Embryonic facial prominence (tissue), 1 donor: Measurements from ENCODE around the gene MOGAT1.
"Not testable (repeated sequence)": the region's sequence is repeated elsewhere in the genome, so short reads cannot be mapped to it uniquely, and the experiment has no call there.

Experiments
- DNase-seq: peaks from one replicate; pipeline ENCODE4 v3.0.0-alpha.2; 2016; ENCODE audit errors: extremely low spot score

Gene MOGAT1

DNA sequence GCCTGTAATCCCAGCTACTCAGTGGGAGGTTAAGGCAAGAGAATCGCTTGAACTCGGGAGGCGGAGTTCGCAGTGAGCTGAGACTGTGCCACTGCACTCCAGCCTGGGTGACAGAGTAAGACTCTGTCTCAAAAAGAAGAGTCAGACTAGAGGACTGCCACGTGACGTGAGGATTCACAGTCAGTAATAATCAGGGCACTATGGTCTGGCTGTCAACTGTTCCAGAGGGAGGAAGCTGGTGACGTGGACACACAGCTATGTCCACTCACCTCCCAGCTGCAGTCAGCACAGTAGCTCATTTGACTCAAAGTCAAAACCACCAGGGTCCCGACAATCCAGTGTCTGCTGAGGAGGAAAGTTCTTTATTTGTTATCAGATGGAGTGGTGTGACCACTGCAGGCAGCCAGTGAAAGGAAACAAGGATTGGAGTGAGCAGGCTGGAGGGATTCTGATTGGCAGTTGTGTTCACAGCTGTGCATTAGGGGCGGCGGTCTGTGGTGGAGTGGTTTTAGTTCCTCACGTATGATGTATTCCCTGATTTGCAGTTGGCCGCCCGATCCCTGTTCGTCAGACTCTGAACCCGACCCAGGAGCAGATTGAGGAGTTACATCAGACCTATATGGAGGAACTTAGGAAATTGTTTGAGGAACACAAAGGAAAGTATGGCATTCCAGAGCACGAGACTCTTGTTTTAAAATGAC, 37.9 kb downstream of the MOGAT1 start:
- DNase-seq = peak; percentile 52

DNA sequence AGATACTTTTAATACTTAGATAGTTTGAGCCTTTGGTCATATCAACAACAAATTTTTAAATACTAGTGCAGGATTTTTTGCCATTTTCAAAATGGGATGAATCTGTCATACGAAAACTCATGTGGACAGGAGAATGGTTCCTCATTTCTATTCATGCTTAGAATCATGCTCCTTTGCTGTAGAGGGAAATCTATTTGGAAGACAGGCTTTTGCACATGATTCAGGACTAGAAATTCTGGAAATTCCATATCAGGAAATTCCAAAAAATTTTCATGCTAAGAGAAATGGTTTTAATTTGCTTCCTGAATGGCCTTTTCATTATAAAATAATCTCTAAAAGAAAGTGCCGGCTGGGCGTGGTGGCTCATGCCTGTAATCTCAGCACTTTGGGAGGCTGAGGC, 39.3 kb downstream of the MOGAT1 start:
- no peak for DNase-seq

DNA sequence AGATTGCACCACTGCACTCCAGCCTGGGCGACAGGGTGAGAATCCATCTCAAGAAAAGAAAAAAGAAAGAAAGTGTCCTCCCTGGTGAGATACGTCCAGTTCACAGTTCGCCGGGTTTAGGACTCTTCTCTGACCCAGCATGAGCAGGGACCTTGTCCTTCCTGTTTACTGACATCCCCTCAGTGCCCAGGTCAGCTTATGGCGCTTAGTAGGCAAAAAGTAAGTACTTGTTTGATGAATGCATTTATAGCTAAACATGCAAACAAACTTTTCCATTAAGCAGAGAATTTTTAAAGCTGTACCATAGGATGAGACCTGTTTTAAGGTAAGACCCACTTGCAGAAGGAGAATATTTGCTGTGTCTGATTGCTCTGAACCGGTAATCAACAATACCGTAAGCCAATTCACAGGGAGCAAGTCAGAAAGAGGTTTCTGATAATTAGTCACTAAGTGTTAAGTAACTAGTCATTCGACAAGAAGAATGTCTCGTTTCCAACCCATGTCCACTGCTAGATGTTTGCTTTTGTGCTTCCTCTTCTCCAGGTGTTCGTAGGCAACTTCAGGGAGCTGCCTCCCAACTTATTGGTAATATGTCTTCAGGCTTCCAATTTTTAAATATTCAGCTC, 40.0 kb downstream of the MOGAT1 start:
- DNase-seq = no peak

DNA sequence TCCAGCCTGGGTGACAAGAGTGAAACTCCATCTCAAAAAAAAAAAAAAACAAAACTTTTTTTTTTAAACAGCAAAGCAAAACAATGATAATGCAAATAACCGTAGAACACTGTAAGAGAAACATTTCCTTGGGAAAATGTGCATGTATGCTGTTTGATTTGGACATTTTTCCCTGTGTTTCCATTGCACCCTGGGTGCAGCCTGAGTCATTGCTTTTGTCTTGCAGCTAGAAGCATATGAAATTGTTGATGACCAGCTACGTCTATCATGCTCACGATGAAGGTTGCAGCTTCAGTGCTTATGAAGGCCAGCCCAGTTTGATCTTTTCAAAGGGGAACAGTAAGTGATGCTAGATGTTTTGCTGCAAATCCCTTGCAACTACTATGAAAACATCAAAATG, 41.5 kb downstream of the MOGAT1 start:
- DNase-seq = no peak

DNA sequence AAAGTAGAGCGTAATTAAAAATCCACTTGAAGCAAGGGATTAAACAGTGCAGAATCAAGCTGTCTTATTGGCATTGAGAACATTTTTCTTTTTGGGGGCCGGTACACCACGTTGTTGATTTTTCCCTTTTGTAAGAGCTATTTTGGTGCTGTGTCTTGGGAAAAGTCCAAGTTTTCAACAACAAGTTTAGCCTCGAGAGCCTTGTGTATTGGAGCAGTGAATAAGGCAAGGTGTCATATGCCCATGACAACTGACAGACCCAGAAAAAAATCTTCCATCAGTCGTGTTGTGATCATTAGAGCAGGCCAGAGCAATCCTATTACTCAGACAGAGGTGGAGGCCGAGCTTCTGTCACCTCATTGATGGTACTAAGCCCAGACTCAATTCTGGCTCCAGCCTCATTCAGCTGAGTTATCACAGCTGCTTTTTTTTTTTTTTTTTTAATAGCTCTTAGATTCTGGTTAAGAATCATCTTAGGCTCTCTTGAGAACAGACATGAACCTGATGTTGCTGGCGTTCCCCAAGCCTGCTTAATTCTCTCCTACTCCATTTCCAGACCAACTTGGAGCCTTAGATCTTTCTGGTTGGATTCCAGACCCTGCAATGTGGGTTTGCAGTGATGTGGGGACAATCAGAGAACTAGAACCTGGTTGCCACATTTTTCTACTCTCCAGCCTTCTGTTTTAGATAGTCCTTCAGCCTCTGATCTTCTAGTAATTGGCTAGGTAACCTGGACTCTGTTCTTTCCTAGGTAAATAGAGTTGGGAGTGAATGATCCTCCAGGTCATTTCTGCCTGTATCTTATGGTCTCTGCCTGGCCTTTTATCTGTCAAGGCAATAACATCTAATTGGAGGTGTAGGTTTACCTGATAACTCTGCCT, 43.1 kb downstream of the MOGAT1 start:
- DNase-seq = no peak

DNA sequence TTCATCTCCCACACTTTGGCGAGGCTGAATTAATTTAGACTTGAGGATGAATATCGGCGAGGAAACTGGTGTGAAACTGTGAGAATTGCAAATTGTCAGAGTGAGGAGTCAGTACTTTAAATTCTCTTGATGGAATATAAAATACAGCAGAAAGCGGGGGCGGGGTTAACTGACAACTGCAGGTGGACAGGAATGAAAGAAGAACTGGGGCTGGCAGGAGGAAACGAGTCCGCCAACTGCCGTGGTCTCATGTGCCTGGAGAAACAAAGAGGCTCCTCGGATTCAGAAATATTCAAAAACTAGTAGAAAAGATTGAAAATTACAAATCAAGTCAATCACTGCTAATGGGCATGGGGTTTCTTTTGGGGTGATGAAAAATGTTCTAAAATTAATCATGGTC, 44.3 kb downstream of the MOGAT1 start:
- no peak for DNase-seq

DNA sequence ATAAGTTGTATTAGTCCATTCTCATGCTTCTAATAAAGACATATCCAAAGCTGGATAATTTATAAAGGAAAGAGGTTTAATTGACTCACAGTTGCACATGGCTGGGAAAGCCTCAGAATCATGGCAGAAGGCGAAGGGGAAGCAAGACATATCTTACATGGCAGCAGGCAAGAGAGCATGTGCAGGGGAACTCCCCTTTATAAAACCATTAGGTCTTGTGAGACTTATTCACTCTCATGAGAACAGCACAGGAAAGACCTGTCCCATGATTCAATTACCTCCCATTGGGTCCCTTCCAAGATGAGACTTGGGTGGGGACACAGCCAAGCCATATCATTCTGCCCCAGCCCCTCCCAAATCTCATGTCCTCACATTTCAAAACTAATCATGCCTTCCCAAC, 48.3 kb downstream of the MOGAT1 start:
- DNase-seq = not testable (repeated sequence)

DNA sequence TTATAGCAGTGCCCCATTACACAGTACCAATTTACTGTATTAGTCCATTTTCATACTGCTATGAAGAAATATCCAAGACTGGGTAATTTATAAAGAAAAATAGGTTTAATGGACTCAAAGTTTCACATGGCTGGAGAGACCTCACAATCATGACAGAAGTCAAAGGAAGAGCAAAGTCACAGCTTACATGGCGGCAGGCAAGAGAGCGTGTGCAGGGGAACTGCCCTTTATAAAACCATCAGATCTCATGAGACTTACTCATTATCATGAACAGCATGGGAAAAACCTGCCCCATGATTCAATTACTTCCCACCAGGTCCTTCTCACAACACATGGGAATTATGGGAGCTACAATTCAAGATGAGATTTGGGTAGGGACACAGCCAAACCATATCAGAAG, 50.1 kb downstream of the MOGAT1 start:
- DNase-seq = not testable (repeated sequence)

DNA sequence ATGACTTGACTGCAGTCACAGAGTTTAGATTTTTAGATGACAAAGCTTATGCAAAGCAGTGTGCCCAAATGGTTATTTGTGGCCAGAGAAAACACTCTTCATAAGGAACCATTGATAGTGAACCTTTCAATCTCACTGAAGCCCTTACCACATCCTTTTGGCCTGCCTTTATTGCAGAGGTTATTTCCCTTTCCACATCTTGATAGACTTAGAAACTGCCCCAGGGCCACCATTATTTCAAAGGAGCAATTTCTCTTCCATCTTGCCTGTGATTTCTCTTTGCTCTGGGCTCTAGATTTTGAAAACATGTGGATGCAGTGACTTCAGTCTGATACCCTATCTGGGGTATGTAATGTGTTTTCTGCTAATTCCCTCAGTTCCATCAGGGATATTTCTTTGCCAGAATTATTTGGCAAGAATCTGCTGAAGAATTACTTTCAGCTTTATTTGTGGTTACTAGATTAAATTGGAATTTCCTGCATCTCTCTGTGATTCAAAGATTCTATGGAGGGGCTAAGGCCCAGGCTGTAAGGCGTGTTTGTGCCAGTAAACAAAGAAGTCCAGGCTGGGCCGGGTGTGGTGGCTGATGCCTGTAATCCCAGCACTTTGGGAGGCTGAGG, 51.0 kb downstream of the MOGAT1 start:
- no peak for DNase-seq

DNA sequence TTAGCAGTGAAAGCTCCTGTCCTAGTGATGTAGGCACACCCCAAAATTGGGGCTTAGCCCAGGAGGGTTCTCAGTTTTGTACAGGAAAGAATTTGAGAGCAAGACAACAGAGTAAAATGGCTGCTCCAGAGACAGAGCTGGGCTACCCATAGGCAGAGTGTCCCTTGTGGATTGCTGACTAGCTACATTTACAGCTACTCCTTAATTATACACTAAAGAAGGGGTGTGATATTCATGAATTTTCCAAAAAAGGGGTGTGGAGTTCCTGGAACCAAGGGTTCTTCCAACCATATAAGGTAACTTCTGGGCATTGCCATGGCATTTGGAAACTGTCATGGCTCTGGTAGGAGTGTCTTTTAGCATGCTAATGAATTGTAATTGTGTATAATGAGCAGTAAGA, 52.8 kb downstream of the MOGAT1 start:
- no peak for DNase-seq

DNA sequence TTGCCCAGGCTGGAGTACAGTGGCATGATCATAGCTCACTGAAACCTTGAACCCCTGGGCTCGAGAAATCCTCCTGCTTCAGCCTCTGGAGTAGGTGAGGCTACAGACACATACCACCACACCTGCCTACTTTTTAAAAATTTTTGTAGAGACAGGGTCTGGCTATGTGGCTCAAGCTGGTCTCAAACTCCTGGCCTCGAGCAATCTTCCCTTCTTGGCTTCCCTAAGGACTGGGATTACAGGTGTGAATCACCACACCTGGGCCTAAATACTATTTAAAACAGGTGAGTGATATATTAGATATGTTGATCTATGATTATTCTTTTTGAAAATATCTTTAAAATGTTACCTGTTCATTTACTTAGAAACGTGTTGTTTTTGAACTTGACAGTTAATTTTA, 57.2 kb downstream of the MOGAT1 start:
- DNase-seq = no peak

DNA sequence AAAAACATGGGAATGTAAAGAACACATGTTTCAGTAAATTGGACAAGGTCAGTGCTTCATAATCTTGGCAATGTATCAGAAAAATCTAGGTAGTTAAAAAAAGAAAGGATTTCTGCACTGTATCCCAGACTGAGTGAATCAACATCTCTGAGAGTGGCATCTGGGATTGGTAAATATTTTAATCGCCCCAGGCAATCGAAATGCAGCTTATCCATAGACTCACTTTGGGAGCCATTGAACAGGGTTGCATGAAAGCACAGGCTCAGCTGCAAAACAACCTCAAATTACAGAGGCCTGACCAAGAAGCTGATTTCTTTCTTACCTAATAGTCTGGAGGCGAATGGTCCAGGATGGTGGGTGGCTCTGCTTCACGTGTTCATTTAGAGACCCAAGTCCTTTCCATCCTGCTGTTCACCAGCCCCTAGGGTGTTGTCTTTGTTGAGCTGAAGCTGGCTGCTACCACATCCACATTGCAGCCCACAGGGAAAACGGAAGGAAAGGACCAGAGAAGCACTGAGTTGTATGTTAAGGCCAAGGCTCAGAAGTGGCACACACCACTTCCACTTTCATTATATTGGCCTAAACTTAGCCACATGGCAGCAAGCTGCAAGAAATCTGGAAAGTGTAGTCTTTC, 59.0 kb downstream of the MOGAT1 start:
- no peak for DNase-seq

DNA sequence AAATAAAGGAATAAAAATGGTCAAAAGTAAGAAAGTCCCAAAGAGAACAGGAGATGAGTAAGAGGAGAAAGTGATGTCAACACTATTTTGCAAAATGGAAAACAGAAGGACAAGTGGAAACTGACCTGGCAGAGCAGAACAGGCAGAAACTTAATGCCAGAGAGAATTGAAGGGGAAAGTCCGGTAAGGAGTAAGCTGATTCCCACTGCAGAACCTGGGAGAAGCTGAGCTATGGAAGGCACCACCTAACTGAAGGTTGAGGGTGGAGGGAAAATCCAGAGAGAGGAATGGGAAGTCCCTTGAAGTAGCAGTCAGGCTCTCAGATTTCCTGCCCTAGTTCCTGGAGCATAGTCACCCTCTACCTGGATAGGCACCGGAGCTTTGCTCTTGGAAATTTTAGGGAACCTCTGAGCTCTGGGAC, 59.8 kb downstream of the MOGAT1 start:
- no peak for DNase-seq

DNA sequence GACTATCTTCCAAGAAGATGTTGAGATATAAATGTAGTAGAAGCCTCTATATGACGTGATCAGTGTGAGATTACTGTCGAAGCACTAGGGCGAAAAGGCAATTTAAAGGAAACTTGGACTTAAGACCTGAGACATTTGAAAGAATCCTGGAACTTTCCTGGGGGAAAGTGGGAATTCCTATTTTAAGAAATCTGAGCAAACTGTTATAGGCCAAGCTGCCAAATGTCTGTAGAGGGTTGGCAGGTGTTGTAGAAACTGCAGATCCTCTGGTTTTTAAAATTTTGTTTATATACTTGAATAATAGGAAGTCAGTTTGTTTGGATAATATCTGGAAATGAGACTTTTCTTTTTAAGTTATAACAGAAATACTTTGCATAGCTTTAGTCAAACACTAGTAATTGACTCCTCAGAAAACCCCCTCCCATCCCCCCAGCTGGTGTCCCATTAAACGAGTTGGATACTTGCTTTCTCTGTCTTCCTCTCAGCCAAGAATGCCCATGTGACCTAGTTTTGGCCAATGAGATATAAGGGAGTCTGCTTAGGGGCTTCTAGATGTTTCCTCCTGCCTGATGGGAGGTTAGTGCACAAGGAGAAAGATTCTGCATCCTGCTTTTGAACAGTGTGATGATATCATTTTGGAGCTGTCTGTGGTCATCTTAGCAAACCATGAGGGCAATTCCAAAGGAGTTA, 61.2 kb downstream of the MOGAT1 start:
- no peak for DNase-seq

DNA sequence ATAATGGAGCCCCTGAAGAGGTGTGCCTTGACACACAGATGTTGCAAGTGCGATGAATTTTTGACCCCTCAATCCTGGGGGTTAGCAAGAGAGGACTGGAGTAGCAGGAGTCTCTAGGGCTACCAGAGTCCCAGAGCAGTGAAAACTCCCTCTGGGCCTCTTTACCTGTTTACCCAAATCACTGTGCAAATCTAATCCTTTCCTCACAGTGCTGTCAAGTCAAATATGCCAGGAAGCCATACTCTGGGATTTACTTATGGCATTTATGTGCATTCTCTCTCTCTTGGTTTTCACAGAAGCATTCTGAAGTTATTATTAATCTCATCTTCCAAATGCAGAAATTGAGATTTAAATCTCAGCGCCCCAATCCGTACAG, 62.0 kb downstream of the MOGAT1 start:
- DNase-seq = no peak

DNA sequence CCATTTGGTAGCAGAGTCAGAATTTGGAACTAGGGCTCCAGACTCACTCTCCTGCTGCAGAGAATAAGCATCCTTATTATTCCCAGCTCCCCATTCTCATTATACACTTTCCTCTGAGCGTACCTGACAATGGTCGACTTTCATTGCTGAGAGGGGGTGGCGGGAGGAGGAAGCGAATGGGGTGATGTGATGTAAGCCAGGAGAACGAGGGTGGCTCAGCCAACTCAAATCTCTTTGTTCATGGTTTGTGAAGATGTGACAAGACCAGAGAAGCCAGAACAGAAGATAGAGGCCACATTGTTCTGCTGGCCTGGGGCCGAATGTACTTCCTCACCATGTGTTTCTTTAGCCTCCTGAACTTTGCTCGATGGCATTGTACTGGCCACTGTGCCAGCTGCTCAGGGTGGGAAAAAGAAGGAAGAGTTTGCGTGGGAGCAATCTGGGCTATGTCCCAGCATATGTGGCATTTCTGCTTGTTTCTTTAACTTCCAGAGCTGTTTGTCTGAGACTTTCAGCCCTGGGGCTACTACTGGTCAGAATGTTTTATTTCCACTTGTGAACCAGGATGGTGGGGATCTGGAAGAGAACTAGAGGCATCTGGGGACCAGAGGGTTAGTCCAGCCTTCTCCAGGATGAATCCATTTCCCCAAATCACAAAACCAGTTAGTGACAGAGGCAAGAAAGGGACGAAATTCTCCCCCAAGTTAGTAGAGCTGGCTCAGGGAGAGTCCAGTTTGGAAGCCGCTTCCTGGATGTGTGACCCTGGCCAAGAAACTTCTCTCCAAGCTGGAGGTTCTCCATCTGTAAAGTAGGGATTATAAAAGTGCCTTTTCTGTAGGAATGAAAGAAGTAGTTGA, 62.6 kb downstream of the MOGAT1 start:
- no peak for DNase-seq

DNA sequence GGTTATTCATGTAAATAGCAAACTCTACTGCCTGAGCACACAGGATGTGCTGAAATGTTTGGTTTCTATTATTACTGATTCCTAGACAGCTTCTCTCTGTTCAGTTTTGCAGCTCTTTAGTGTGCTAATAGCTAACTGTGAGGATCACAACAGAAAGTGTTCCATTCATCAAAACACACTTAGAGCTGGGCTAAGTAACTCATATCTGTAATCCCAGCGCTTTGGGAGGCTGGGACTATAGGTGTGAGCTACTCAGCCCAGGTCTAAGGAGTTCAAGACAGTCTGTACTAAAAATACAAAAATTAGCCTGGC, 63.2 kb downstream of the MOGAT1 start:
- DNase-seq = no peak

DNA sequence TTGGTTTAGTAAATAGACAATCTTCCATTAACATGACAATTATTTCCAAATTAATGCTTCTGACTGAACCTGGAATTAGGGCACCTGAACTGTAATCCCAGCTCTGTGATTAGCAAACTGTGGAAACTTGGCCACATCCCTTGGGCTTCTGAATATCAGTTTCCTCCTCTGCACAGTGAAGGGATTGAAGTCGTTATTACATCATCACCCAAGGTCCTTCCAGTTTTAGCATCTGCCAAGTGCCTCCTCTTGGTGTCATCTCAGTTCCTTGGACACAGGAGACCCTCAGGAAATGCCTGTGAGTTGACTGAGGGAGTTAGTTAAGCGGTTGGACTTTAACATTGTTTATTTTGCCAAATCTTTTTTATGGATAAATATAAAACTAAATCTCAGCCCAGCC, 64.8 kb downstream of the MOGAT1 start:
- DNase-seq = no peak

DNA sequence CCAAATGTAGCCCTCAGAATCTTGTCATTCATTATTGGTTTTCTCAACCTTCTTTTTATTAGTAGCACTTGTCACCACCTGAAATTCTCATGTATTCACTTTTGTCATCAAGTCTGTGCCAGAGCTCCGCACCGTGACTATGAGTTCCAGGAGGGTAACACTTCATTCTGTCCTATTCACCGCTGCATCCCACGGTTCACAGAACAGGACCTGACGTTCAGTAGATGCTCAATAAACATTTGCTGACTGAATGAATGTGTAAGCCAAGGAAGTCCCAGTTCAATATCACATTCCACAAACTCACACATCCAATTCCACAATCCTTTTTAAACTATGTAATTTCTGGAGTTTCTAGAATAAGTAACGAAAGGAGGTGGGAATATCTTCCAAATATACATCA, 65.5 kb downstream of the MOGAT1 start:
- no peak for DNase-seq

DNA sequence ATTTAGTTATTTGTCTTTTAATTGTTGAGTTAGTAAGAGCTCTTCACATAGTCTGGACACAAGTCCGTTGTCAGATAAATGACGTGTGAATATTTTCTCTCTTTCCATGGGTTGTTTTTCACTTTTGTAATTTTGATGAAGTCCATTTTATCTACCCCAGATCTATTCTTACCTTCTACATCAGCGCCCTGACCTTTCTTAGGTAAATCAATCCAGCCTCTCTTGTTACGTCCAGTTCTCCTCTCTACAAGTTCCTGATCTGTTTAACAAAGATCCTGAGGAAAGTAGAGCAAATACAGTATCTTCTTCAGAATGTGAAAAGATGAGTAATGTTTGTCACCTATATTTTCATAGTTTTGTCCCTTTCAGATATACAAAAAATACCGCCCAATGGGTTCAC, 66.9 kb downstream of the MOGAT1 start:
- no peak for DNase-seq

DNA sequence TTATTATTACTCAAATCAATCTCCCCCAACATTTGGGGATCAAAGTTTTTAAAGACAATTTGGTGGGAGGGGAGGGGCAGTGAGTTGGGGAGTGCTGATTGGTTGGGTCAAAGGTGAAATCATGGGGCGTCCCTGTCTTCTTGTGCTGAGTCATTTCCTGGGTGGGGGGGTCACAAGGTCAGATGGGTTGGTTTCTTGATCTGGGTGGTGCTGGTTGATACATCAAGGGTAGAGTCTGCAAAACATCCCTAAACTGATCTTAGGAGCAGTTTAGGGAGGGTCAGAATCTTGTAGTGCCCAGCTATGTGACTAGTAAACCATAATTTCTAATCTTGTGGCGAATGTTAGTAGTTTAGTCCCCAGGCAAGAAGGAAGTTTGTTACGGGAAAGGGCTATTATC, 67.4 kb downstream of the MOGAT1 start:
- no peak for DNase-seq
